HG03457 (cell line): ENCODE results near the gene ZNF592.

ENCODE experiments used
- ATAC-seq: cut with Tn5 transposase; IDR thresholded peaks from one replicate; pipeline ENCODE4 v1.9.1; 2021; ENCODE audit warnings: moderate number of reproducible peaks; ENCODE audit not compliant: unreplicated experiment

ZNF592 gene

DNA sequence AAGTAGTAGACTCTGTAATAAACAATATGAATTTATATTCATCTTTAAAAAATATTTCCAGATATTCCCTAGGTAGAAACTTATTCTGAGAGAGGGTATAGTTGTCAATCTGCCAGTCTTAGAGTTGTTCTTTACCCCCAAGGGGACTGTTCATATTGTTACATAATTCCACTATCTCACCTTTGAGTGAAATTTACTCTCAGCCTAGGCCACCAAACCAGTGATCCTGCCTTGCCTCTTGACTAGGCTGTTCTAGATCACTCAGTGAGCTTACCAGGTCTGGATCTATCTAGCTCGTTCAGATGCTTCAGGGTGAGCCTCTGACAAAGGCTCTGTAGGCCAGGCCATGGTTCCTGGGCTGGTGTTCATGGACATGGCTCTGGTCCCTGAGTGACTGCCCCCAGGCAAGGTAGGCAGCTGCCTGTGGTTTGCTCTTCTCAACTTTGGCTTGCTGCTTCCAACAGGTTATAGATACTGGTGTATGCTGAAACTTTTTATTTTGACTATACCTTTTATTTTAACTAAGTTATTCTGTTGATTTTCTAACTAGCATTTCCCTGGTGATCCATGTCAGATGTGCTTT lies 27.6 kb downstream of the ZNF592 start:
- no peak for ATAC-seq

DNA sequence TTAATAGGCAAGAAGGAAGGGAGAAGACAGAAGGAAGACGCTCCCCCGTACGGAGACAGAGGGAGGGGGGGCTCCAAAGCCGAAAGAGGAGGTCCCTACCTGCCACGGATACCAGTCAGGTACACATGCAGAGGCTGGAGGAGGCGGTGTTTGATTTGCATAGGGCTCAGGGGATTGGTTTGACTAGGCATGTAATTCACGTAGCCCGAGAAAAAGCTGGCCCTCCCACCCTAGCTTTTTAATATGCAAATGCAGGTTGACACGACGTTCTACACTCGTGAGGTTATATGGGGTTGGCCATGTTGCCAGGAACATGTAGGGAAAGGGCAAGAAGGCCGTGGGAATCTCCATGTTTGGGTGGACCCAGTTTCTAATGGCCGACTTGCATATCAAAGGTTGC lies 29.8 kb downstream of the ZNF592 start:
- no peak for ATAC-seq

DNA sequence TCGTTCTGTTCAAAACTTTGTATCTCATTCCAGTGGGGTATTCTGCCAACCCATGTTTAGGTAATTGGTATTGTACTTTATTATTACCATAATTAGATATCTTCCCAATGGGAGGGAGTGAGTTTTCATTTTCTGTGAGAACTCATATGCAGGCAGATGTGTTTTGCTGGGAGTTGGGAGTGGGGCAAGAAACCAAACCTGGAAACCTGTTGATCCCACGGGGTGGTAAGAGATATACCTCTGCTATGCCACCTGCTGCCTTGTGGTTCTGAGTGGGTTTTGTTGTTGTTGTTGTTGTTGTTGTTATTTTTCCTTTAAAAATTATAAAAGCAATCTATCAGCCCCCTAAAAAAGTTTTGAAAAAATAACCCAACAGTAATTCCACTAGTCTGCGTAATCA lies 32.1 kb downstream of the ZNF592 start:
- ATAC-seq: no peak

DNA sequence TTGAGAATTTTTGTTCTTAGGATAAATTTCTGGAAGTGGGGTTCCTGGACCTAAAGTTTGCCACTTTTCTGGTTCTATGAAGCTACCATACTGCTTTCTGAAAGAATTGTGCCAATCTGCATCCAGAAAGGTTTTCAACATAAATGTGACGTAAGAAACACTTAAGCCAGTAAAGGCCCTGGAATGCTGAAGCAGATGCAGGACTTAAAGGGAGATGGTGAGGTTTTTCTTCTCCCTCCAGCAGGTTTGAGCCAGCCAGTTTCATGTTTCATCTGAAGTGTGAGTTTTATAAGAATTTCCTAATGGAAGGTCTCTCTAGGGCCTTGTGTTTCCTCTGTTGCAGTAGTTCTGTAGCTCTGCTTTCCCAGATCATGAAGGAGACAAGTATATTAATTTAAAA lies 33.1 kb downstream of the ZNF592 start:
- ATAC-seq: no peak

DNA sequence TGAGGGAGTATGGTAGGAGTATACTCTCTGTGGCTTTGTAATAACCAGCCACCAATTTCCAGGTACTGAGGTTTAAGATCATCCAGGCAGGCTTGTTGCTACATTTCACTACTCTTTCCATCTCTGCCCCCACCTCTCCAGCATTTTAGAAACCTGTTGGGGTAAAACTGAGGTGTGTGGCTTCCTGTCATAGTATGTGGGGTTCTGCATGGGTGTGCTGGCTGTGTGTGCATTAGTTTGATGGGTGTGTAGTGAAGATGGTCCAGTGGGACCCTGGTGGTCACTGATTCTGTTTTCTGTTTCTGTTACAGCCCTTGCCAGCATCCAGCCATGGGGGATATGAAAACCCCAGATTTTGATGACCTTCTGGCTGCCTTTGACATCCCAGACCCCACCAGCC lies 34.0 kb downstream of the ZNF592 start:
- no peak for ATAC-seq

DNA sequence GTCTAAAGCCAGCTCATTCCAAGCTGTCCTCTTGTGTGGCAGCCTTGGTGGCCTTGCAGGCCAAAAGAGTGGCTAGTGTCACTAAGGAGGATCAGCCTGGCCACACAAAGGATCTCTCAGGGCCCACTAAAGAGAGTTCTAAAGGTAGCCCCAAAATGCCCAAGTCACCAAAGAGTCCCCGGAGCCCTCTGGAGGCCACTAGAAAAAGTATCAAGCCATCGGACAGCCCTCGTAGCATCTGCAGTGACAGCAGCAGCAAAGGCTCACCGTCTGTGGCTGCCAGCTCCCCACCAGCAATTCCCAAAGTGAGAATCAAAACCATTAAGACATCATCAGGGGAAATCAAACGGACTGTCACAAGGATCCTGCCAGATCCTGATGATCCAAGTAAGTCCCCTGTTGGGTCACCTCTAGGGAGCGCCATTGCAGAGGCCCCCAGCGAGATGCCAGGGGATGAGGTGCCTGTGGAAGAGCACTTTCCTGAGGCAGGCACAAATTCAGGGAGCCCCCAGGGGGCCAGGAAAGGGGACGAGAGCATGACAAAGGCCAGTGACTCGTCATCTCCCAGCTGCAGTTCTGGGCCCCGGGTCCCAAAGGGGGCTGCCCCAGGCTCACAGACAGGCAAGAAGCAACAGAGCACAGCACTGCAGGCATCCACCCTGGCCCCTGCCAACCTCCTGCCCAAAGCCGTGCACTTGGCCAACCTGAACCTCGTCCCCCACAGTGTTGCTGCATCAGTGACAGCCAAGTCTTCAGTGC lies 35.3 kb downstream of the ZNF592 start:
- no peak for ATAC-seq

DNA sequence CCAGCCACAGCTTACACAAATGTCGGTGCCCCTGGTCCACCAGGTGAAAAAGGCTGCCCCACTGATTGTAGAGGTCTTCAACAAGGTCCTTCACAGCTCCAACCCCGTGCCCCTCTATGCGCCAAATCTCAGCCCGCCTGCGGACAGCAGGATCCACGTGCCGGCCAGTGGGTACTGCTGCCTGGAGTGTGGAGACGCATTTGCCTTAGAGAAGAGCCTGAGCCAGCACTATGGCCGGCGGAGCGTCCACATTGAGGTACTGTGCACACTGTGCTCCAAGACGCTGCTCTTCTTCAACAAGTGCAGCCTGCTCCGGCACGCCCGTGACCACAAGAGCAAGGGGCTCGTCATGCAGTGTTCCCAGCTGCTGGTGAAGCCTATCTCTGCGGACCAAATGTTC lies 35.9 kb downstream of the ZNF592 start:
- no peak for ATAC-seq

DNA sequence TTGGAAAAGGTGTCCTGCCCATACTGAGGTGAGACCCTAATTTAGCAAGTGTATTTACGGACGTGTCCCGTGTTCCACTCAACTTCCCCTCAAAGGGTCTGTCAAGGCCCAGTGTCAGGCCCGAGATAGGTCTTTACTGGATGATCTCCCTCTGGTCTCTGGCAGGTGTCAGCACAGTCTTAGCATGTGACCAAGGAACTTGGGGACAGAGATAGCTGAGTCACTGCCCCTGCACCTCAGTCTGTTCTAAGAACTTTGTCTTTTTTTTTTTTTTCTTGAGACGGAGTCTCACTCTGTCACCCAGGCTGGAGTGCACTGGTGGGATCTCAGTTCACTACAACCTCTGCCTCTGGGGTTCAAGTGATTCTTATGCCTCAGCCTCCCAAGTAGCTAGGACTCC lies 36.7 kb downstream of the ZNF592 start:
- no peak for ATAC-seq

DNA sequence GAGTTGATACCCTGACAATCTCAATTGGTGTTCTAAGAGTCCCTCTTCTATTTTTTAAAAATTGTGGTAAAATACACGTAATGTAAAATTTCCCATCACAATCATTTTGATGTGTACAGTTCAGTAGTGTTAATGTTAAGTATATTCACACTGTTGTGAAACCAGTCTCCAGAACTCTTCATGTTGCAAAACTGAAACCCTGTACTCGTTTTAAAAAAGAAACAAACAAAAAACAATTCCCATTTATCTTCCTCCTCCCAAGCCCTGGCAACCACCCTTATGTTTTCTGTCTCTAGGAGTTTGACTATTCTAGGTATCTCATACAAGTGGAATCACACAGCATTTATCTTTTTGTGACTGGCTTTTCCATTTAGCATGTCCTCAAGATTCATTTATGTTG lies 40.1 kb downstream of the ZNF592 start:
- ATAC-seq: no peak

DNA sequence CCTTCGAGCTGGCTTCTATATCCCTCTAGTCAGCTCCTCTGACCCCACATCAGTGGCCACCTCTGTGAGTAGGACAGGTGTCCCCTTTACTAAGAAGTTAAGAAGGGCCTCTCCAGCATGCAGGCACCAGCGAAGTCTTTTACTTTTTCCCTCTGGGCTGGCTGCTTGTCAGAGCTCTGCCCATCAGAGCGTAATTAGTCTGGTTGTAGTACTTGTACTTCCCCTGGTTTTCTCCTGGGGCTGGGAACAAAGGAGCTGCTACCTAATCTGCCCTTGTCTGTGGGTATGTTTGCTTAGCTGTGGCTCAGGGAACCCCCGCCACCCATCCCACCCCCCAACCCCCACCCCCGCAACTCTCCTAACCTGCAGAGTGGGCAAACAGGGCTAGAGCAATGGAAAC lies 41.4 kb downstream of the ZNF592 start:
- no peak for ATAC-seq

DNA sequence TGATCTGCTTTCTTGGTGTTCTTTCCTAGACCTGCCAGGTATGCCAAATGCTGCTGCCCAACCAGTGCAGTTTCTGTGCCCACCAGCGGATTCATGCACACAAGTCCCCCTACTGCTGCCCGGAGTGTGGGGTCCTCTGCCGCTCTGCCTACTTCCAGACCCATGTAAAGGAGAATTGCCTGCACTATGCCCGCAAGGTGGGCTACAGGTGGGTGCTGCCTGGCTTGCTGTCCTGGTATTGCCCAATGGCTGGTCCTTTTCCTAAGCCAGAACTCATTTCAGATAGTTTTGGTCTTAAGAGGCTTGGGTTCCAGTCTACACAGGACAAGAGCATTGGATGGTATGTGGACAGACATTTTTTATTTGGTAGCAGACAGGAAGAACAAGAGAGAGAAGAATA lies 42.3 kb downstream of the ZNF592 start:
- no peak for ATAC-seq

DNA sequence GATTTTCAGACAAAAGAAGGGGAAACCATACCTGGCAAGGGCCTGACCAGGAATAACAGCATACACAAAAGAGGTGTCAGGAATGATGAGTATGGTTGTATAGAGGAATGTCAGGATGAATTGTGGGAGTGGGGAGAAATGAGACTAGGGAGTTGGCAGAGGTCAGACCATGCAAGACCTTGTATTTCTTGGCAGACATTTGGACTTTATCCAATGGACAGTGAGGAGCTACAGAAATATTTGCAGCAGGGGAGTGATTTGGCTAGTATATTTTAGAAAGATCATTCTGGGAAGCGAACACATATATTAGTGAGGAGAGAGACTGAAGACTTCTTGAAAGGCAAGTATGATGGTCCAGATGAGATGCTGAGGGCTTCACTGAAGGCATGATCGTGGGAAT lies 43.4 kb downstream of the ZNF592 start:
- no peak for ATAC-seq

DNA sequence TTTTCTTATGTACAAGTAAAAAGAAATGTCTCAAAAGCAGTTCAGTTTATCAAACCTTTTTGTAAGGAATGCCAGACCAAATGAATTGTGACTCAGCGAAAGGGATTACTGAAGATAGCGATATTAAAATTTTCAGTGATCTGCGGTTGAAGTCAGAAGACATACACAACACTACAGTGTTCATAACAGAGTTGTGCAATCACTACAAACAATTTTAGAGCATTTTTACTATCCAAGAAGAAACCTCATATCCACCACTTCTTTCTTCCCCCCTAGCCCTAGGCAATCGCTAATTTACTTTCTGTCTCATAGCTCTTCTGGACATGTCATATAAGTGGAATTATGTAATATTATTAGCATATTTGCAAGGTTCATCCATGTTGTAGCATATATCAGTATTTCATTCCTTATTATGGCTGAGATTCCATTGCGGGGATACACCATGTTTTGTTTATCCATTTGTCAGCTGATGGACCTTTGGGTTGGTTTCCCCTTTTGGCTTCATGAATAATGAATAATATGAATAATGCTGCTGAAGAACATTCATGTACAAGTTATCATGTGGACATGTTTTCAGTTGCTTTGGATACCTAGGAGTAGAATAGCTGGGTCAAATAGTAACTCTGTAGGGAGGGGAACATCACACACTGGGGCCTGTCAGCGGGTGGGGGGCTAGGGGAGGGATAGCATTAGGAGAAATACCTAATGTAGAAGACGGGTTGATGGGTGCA lies 45.2 kb downstream of the ZNF592 start:
- no peak for ATAC-seq

DNA sequence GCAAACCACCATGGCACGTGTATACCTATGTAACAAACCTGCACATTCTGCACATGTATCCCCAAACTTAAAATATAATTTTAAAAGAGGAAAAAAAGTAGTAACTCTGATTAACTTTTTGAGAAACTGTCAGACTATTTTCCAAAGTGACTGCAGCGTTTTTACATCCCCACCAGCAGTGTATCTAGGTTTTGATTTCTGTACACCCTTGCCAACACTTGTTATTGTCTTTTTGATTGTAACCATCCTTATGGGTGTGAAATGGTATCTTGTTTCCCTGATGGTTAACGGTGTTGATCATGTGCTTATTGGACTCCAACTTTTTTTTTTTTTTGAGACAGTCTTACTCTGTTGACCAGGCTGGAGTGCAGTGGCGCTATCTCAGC lies 45.8 kb downstream of the ZNF592 start:
- ATAC-seq: no peak

DNA sequence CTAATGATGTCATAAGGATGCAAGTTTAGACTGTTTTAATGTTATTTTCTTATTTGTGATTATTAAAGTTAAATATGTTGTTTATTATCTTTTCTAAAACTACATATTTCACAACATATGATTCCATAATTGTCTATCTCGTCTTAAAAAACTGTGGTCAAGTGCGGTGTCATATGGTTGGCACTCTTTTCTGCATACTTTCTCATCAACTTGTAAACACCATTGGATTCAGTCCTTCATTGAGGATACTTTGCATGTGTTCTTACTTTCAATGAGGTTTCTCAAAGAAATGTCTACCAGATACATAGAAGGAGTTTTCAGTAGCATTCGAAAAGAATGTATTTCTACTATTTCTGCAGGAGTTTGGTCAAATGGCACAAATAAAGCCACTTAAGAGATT lies 46.8 kb downstream of the ZNF592 start:
- no peak for ATAC-seq

DNA sequence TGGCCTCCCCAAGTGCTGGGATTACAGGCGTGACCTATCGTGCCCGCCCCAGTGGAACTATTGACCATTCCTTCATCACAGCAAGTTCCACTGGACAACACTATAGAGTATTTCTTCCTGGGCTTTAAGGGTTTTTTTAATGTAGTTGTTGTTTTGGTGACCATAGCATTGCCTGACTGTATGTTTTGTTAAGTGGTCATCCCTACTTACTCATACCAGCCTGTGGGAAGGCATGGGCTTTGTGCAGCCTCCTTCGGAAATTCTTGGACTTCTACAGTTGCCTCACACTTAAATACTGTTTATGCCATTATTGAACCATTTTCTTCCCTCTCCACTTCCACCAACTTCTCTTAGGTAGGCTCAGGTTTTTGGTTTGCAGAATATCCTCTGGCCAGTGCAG lies 48.8 kb downstream of the ZNF592 start:
- ATAC-seq: no peak

DNA sequence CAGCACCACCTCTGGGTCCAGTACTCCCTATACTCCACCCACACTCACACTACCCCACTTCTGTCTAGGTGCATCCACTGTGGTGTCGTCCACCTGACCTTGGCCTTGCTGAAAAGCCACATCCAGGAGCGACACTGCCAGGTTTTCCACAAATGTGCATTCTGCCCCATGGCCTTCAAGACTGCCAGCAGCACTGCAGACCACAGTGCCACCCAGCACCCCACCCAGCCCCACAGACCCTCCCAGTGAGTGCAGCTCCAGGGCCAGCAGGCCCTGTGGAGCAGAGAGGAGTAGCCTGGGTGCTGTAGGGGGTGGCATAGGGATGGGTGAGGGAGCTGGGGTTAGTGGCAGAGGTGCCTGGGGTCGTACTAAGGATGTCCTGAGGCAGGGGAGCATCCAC lies 49.4 kb downstream of the ZNF592 start:
- ATAC-seq: no peak

DNA sequence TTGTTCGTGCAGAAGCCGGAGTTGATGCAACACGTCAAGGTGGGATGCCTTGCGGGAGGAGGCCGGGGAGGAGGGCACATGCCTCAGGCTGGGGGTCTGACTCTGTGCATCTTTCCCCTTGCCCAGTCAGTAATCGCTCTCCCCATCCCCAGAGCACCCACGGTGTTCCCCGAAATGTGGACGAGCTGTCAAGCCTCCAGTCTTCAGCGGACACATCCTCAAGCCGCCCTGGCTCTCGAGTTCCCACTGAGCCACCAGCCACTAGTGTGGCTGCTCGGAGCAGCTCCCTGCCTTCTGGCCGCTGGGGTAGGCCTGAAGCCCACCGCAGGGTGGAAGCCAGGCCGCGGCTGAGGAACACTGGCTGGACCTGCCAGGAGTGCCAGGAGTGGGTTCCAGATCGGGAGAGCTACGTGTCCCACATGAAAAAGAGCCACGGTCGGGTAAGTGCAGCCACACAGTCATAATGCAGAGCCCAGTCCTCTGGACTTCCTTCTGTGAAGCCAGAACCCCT lies 50.1 kb downstream of the ZNF592 start:
- no peak for ATAC-seq

DNA sequence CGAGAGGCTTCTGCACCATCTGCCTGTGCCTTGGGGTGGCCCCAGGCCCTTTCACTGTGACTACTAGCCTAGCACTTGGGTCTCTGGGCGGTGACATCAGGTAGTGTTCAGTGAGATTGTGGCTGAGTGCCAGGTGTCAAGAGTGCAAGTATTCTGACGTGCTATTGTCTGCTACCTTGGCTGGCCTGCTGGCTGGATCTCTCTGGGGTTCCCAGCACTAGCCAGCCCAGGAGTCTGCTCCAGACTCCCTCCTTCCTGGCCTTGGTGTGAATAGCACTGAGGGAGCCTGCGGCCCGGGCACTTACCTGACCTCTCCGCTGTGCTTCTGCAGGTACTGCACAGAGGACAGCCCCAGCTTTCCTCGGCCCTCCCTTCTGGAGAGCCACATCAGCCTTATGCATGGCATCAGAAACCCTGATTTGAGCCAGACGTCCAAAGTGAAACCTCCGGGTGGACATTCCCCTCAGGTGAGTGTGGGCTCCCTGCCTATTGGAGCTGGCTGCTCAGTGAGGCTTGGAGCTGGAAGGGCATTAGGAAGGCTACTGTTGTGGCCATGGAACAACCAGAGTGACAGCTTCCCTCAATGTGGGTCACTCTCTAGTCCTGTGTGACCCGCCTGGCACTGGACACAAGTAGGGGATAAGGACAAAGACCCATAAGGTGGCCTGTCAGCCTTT lies 51.3 kb downstream of the ZNF592 start:
- ATAC-seq: no peak

DNA sequence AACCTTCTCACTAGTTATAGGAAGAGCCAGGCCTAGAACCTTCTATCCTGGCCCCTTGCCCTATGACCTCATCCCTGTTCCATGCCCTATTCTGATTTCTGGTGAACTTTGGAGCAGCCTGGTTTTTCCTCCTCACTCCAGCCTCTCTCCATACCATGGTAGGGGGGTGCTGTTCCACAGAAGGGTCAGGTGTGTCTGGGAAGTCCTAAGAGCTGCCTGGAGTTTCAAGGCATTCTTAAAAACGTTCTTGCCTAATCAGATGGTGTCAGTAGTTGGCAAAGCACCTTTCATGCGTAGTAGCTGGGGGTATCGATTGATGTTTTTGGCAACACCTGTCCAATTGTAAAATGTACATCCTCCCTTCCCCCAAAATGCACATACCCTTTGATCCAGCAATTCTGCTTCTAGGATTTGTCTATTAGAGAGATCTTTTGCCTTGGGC lies 52.0 kb downstream of the ZNF592 start:
- ATAC-seq: no peak
